GM23248 (cell line): Measurements from ENCODE around the gene HCCS. TPM values are rescaled to one million over a fixed set of nuclear protein-coding genes. Genes with fewer than 3 reads are reported as not detected.

Experiments used
- DNase-seq: peaks from one replicate; pipeline ENCODE4 v3.0.0-alpha.2; 2015
- H2AFZ ChIP-seq: fragments of 200-600 bp; sonication (generic); 2 replicates; pipeline ENCODE4 v1.6.1; 2016; ENCODE audit warnings: antibody characterized with exemption
- H3F3A ChIP-seq: fragments of 200-600 bp; sonication (generic); 2 replicates; pipeline ENCODE4 v1.6.1; 2016; ENCODE audit warnings: mild to moderate bottlenecking, antibody characterized with exemption, mixed run types; ENCODE audit not compliant: insufficient read depth
- H3K27ac ChIP-seq: fragments of 200-600 bp; sonication (generic); 2 replicates; pipeline ENCODE4 v1.5.1; 2016; ENCODE audit warnings: mild to moderate bottlenecking
- H3K27me3 ChIP-seq: fragments of 200-600 bp; sonication (generic); replicated peaks from 2 replicates; pipeline ENCODE4 v1.6.1; 2016; ENCODE audit warnings: mild to moderate bottlenecking; ENCODE audit not compliant: insufficient read depth
- H3K36me3 ChIP-seq: fragments of 200-600 bp; sonication (generic); 2 replicates; pipeline ENCODE4 v1.6.1; 2016; ENCODE audit warnings: low read depth, mild to moderate bottlenecking
- H3K4me1 ChIP-seq: fragments of 200-600 bp; sonication (generic); 2 replicates; pipeline ENCODE4 v1.6.1; 2016; ENCODE audit warnings: mild to moderate bottlenecking; ENCODE audit not compliant: insufficient read depth
- H3K4me2 ChIP-seq: fragments of 200-600 bp; sonication (generic); one replicate; pipeline ENCODE4 v1.6.1; 2016; ENCODE audit warnings: mild to moderate bottlenecking; ENCODE audit not compliant: unreplicated experiment
- H3K4me3 ChIP-seq: fragments of 200-600 bp; sonication (generic); 2 replicates; pipeline ENCODE4 v1.5.1; 2016; ENCODE audit warnings: mild to moderate bottlenecking
- H3K79me2 ChIP-seq: fragments of 200-600 bp; sonication (generic); 2 replicates; pipeline ENCODE4 v1.6.1; 2016; ENCODE audit warnings: mild to moderate bottlenecking; ENCODE audit not compliant: insufficient read depth
- H3K9ac ChIP-seq: fragments of 200-600 bp; sonication (generic); 2 replicates; pipeline ENCODE4 v1.6.1; 2016; ENCODE audit warnings: mild to moderate bottlenecking
- H3K9me2 ChIP-seq: fragments of 200-600 bp; sonication (generic); 2 replicates; pipeline ENCODE4 v1.6.1; 2016; ENCODE audit warnings: mixed run types, mild to moderate bottlenecking, moderate library complexity; ENCODE audit not compliant: insufficient read depth
- H3K9me3 ChIP-seq: fragments of 200-600 bp; sonication (generic); one replicate; pipeline ENCODE4 v1.6.1; 2017; ENCODE audit warnings: low read depth
- H4K20me1 ChIP-seq: fragments of 200-600 bp; sonication (generic); 2 replicates; pipeline ENCODE4 v1.6.0; 2016; ENCODE audit not compliant: insufficient read depth
- EZH2 ChIP-seq: fragments of 200-600 bp; sonication (generic); IDR thresholded peaks from 2 replicates; pipeline ENCODE4 v1.6.1; 2018; ENCODE audit warnings: antibody characterized with exemption, mild to moderate bottlenecking; ENCODE audit not compliant: insufficient read depth, poor library complexity, severe bottlenecking
- EZH2phosphoT487 ChIP-seq: fragments of 200-600 bp; sonication (generic); IDR thresholded peaks from 2 replicates; pipeline ENCODE4 v1.6.1; 2018; ENCODE audit warnings: antibody characterized with exemption, moderate library complexity, mild to moderate bottlenecking, low read depth; ENCODE audit not compliant: insufficient read depth
- WGBS, 2 experiments: methylation state at CpG; one replicate each; pipeline ENCODE4 v1.1.6; 2015 to 2017; ENCODE audit warnings: low lambda C conversion rate in 2 of 2, low coverage in 1 of 2; ENCODE audit errors: missing lambda C conversion rate in 2 of 2; 5-methylcytosine and 5-hydroxymethylcytosine counted together
- in situ Hi-C: fragments of 300-500 bp; cut with MboI; formaldehyde crosslinking; loops from 2 replicates; pipeline ENCODE4 v1.15.0; 2020
- polyA plus RNA-seq: library from polyadenylated mRNA; unstranded; fragments of >200 nt; fragmentation: Nextera tagmentation; extraction: Ambion mirVana; gene quantifications from 2 replicates; pipeline ENCODE4 v1.2.1, GENCODE V29; 2016
- total RNA-seq: library from RNA; depleted of rRNA; stranded (reverse); fragments of >200 nt; shearing (Covaris generic); gene quantifications from 2 replicates; pipeline ENCODE4 v1.2.3, GENCODE V29; 2014; rRNA removed

The HCCS gene
- total RNA-seq: 25.4 and 45.3 TPM in 2 replicates
- polyA plus RNA-seq: 49.8 and 51.2 TPM in 2 replicates

DNA sequence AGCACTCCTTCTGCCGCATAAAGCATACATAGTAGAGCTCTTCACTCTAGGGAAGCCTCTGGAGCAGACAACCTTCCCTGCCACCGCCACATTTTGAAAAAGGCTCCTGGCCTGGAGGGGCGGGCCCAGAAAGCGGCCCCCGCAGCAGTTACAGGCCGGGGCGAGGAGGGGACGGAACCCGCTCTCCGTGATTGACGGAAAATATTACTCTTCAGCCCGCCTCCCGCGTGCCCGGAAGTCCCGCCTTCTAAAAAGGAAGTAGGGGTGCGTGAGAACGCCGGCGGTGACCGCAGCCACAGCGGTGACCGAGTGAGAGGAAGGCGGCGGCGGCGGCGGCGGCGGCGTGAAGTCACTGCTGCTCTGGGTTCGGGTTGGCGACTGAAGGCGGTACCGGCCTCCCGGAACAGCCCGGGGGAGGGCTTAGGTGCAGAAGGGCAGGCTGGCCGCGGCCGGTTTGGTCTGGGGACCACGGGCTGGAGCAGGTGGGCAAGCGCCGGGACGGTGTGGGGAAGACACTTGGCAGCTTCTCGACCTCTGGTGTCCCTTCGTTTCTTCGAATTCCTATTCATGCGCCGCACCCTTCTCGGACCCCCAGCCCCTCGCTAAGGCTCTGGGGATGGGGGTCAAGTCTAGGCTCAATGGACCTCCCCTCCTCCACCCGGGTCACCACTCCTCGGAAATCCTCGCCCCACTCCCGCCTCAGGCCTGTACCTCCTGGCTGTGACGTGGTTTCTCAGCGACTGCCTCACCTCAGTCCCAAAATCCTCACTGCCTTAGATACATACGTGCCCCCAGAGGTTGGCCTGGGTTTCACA is at the start of gene HCCS:
TSS of gene HCCS (plus strand) at position 296 of the 815 bp plus-strand sequence. CDS start 729 bp downstream, outside the sequence.
- Histone ChIP-seq H3K4me1 (peaks cover 16% of the 10 kb centered on the region), H2AFZ (peak within 1 kb of the TSS; percentile 91), H3K27me3 (no peaks in the 10 kb centered on the region), H3K4me2 (peak within 1 kb of the TSS; percentile 93), H3K79me2 (peaks cover 31% of the 10 kb centered on the region), H3K27ac (peak within 1 kb of the TSS; percentile 90), H4K20me1 (no peaks in the 10 kb centered on the region), H3F3A (peaks cover 6% of the 10 kb centered on the region; the same call in 1 of the 2 replicates), H3K9ac (peak within 1 kb of the TSS; percentile 100), H3K4me3 (peak within 1 kb of the TSS; percentile 91), H3K36me3 (no peaks in the 10 kb centered on the region), H3K9me2 (no peaks in the 10 kb centered on the region), H3K9me3 (no peaks in the 10 kb centered on the region)
- in situ Hi-C loops: no loop called here
- no peak for TF ChIP-seq EZH2phosphoT487
- TF ChIP-seq EZH2: no peak
- DNase-seq: peak; percentile 90
- WGBS, 2 experiments: 2% methylated on average over 18 to 27 of the region's 58 CpGs

DNA sequence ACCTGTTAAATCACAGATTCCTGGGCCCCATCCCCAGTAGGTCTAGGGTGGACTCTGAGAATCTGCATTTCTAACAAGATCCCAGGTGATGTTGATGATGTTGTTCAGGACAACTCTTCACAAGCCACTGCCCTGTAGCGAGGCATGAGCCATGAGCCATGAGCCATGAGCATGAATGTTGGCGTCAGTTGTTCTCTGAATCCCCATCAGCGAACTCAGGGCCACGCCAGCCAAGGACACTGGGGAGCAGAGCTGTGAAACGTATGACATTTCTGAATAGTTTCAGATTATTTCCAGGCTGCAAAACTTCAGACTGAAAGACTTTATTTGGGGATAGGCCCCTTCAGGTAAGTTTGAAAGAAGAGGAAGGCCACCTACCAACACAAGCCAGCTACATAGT is 46.9 kb upstream of the HCCS start:
- in situ Hi-C loops: no loop called here
- peaks cover 27% of the 10 kb centered on the region; the same call in 1 of the 2 replicates for H3F3A ChIP-seq
- H3K27ac ChIP-seq: peak overlapping the region; percentile 86
- no peaks in the 10 kb centered on the region for H3K36me3 ChIP-seq
- no peaks in the 10 kb centered on the region for H3K79me2 ChIP-seq
- H3K4me2 ChIP-seq: peak overlapping the region; percentile 81
- no peak for TF ChIP-seq EZH2
- no peak for TF ChIP-seq EZH2phosphoT487
- H3K9ac ChIP-seq: no peak overlapping the region
- H2AFZ ChIP-seq: peak overlapping the region; percentile 33; the same call in 1 of the 2 replicates
- H3K9me2 ChIP-seq: no peaks in the 10 kb centered on the region
- H3K9me3 ChIP-seq: no peaks in the 10 kb centered on the region
- DNase-seq: peak; percentile 12
- H4K20me1 ChIP-seq: no peaks in the 10 kb centered on the region
- no peaks in the 10 kb centered on the region for H3K27me3 ChIP-seq
- peaks cover 33% of the 10 kb centered on the region for H3K4me1 ChIP-seq
- WGBS, 2 experiments: 33 to 51% methylated on average over 4 to 5 of the region's 5 CpGs
- peak overlapping the region; percentile 64 for H3K4me3 ChIP-seq

DNA sequence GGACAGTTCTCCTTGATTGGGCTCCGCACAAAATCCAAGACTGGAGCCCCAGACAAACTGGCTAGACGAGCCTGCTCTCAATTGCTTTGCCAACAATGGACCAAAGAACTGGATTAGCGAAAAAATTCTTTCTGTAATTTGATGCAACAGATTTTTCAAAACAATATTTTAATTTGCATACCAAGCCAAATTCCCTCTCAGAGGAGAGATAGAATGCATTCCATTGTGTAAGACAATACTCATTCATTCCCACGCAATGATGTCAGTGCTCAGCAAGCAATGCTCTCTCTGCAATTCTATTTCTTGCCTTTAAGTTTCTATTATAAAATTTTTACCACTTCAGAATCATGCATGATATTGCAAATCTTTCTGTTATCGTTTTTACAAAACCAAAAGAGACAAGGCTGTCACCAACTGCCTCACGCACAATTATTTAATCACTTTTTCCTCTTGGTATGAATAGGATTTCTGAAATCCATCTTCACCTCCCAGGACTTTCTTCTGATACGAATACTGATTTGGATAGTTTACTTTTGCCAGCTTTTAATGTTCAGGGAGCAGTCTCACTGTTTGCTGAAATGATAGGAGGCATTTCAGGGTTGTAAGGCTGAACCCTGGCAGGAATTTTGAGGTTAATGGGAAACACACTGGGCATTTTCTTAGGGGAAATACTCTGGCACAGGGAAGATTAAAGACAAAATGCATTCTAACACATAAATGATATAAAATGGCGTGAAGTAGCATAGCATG is 46.1 kb upstream of the HCCS start:
- Histone ChIP-seq H3F3A (peaks cover 27% of the 10 kb centered on the region; the same call in 1 of the 2 replicates), H3K9me2 (no peaks in the 10 kb centered on the region), H3K27me3 (no peaks in the 10 kb centered on the region), H3K79me2 (no peaks in the 10 kb centered on the region), H3K4me2 (peak overlapping the region; percentile 81), H3K27ac (peak overlapping the region; percentile 86), H2AFZ (peak overlapping the region; percentile 80), H3K4me3 (peak overlapping the region; percentile 64), H3K4me1 (peaks cover 36% of the 10 kb centered on the region), H3K9ac (peak overlapping the region; percentile 68), H4K20me1 (no peaks in the 10 kb centered on the region), H3K9me3 (no peaks in the 10 kb centered on the region), H3K36me3 (no peaks in the 10 kb centered on the region)
- peak; percentile 81 for DNase-seq
- TF ChIP-seq EZH2phosphoT487 (no peak), EZH2 (no peak)
- in situ Hi-C loops: no loop called here
- WGBS, 2 experiments: 13% methylated on average over 8 of the region's 8 CpGs

DNA sequence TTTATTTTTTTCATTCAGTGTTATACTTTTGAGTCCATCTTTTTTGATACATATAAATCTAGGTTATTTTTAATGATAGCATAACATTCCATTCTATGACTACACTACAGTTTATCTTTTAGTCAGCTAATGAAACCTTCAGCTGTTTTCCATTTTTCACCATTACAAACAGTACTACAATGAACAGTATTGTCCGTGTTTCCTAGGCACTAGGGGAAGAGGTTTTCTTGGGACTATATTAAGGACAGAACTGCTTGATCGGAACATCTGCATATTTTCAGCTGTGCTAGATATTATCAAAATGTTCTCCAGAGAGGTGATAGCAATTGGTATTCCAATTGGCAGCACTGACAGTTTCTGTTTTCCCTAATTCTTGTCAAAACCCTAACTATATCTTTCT is 44.3 kb upstream of the HCCS start:
- DNase-seq: no peak
- TF ChIP-seq EZH2 (no peak), EZH2phosphoT487 (no peak)
- no peak overlapping the region for H2AFZ ChIP-seq
- 13 to 34% methylated on average over 2 of the region's 2 CpGs for WGBS, 2 experiments
- no peak overlapping the region for H3K27ac ChIP-seq
- no peaks in the 10 kb centered on the region for H3K36me3 ChIP-seq
- H3K4me3 ChIP-seq: no peak overlapping the region
- no peaks in the 10 kb centered on the region for H3K9me3 ChIP-seq
- no peaks in the 10 kb centered on the region for H3K27me3 ChIP-seq
- in situ Hi-C loops: no loop called here
- peaks cover 37% of the 10 kb centered on the region for H3K4me1 ChIP-seq
- H3F3A ChIP-seq: peaks cover 27% of the 10 kb centered on the region; the same call in 1 of the 2 replicates
- H3K9me2 ChIP-seq: no peaks in the 10 kb centered on the region
- no peaks in the 10 kb centered on the region for H3K79me2 ChIP-seq
- H4K20me1 ChIP-seq: no peaks in the 10 kb centered on the region
- no peak overlapping the region for H3K9ac ChIP-seq
- H3K4me2 ChIP-seq: no peak overlapping the region
